H1 (cell line): ENCODE data around the gene OXER1.

Source experiments
- CTCF ChIP-seq, 3 experiments: IDR thresholded peaks; 1 replicate in 2 of 3; 2 replicates in 1 of 3; pipeline versions ENCODE4 v1.5.1 to v1.6.1; 2011; ENCODE audit warnings: low read length in 3 of 3, mild to moderate bottlenecking in 3 of 3, inconsistent platforms in 2 of 3, low read depth in 1 of 3, moderate library complexity in 1 of 3; ENCODE audit not compliant: insufficient read depth in 1 of 3; ENCODE audit errors: control extremely low read depth in 1 of 3
- YY1 ChIP-seq: IDR thresholded peaks from 2 replicates; pipeline ENCODE4 v1.6.1; 2011; ENCODE audit warnings: low read depth, mild to moderate bottlenecking, low read length

- no peak for TF ChIP-seq CTCF (IDR thresholded peaks at IDR 0.05; ENCODE audit: control extremely low read depth in 1 of 3, insufficient read depth in 1 of 3, low read depth in 1 of 3, low read length in 3 of 3)
- no peak for TF ChIP-seq YY1
Observed at GRCh38 chr2:42787788-42788477, 24.0 kb upstream of the OXER1 start.
